GM13977 (cell line): ENCODE data around the gene GGT5.
"Not testable (repeated sequence)": the region's sequence is repeated elsewhere in the genome, so short reads cannot be mapped to it uniquely, and the experiment has no call there.

ENCODE experiments used
- DNase-seq: peaks from one replicate; pipeline ENCODE4 v3.0.0; 2012; ENCODE audit warnings: low spot score
- in situ Hi-C: fragments of 300-500 bp; cut with MboI; formaldehyde crosslinking; loops from one replicate; pipeline ENCODE4 v1.12.0; 2022; ENCODE audit warnings: low sequenced_read_pairs, low pct_unique_long_range_greater_than_20kb, mixed read lengths, inconsistent platforms; ENCODE audit not compliant: unreplicated experiment
- TF ChIP-seq, protein P1 (sequence below): IDR thresholded peaks from 2 replicates; pipeline ENCODE4 v1.5.1; 2012; ENCODE audit warnings: mild to moderate bottlenecking, control low read depth; ENCODE audit not compliant: insufficient read depth; ENCODE audit errors: extremely low read depth, missing control alignments

Gene GGT5

DNA sequence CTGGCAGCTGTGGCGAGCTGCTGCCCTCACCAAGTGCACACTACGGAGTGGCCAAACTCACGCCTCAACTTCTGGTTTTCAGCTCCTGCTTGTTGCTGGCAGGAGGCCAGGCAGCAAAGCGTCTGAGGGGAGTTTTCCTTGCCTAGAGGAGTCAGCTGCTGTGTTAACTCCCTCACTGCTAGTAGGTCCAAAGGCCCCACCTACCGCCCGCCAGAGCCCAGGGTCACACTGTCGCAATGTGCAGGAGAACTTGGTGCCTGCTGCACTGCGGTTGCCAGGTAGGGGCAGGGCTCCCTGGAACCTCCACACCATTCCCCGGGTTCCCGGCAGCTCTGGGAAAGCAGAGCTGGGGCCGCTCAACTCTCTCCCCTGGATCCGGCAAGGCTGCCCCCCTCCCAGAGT, at the start of gene GGT5:
TSS of gene GGT5 (minus strand) at position 53 of the 402 bp plus-strand sequence. CDS start 357 bp downstream, outside the sequence.
- in situ Hi-C loops, DNase-seq: not testable (repeated sequence)

- in situ Hi-C loops, DNase-seq: not testable (repeated sequence)
Observed at GRCh38 chr22:24292202-24292830, 47.4 kb upstream of the GGT5 start.

- in situ Hi-C loops = no loop called here
- TF ChIP-seq, protein P1, sequence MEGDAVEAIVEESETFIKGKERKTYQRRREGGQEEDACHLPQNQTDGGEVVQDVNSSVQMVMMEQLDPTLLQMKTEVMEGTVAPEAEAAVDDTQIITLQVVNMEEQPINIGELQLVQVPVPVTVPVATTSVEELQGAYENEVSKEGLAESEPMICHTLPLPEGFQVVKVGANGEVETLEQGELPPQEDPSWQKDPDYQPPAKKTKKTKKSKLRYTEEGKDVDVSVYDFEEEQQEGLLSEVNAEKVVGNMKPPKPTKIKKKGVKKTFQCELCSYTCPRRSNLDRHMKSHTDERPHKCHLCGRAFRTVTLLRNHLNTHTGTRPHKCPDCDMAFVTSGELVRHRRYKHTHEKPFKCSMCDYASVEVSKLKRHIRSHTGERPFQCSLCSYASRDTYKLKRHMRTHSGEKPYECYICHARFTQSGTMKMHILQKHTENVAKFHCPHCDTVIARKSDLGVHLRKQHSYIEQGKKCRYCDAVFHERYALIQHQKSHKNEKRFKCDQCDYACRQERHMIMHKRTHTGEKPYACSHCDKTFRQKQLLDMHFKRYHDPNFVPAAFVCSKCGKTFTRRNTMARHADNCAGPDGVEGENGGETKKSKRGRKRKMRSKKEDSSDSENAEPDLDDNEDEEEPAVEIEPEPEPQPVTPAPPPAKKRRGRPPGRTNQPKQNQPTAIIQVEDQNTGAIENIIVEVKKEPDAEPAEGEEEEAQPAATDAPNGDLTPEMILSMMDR = no peak
- no peak for DNase-seq
Observed at GRCh38 chr22:24291515-24292201, 46.8 kb upstream of the GGT5 start.

DNA sequence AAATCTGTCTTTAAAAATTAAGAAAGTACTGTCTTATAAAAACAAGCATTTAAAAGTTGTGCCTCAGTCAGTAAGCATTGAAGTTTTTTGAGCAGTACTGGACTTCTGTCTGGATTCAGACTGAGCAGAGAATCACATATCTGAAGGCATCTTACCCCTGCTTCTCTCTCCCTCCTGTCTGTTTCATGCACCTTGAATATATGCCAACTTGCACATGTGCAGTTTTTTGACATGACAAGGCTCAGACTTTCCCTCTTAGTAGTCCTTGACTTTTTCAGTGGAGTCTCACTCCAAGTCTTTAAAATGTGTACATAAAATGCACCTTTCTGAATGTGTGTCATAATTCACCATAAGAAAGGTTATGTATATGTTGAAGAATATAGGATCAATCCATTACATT, 45.6 kb upstream of the GGT5 start:
- in situ Hi-C loops = no loop called here
- DNase-seq = no peak
- TF ChIP-seq, protein P1 = no peak

DNA sequence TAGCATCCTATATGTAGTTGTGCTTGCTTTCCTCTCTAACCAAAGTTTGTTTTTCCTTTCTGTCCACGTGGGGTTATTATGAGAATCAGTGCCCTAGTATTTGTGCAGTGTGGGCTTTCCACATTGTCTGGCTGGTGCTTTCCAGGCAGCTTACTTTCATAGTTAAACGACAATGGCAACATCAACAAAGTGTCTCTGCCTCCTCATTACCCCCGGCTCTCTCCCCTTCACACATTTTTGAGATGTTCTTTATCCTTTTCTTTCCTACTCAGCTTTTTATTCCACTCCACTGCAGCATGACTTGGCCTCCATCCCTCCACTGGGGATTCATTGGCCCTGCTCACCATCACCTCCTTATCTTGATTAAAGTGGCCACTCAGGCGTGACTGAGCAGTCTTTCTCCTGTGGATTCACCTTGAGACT, 44.9 kb upstream of the GGT5 start:
- no peak for DNase-seq
- TF ChIP-seq, protein P1 = no peak
- in situ Hi-C loops = no loop called here

- TF ChIP-seq, protein P1 = no peak
- DNase-seq = no peak
- in situ Hi-C loops = no loop called here
Observed at GRCh38 chr22:24289114-24289513, 44.2 kb upstream of the GGT5 start.

DNA sequence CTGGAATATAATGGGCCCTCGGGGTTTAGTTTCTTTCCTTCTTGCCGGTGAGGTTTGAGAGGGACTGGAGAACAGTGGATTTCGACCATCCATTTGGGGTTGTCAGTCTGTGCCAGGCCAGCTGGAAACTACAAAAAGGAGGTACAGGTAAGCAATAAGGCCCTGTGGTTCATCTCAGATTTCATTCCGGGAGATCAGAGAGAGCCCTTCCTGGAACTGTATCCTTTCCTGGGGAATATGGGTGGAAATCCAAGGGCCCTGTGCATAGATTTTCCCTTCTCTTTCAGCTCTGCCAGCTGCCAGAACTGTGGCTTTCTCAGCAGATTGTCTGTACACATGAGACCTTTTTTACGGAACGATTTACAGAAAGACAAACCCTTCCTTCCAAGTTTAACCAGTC, 42.9 kb upstream of the GGT5 start:
- DNase-seq, in situ Hi-C loops: not testable (repeated sequence)

DNA sequence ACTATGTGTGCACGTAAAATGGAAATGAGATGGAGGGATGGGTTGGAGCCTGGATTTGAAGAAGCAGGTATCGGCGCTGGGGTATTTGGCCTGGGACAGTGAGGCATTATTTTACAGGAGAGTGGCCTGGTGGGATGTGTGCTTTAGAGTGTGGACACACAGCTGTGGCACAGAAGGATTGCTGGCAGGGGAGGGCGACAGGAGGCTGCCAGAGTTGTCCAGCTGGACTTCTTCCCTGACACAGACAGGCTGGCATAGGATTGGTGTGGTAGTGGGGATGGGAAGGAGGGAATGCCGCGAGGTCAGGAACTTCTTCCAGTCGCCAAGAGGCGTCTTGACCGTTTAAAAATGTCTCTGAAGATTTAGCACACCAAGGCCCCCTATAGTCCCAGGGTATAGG, 42.3 kb upstream of the GGT5 start:
- in situ Hi-C loops, DNase-seq: not testable (repeated sequence)

DNA sequence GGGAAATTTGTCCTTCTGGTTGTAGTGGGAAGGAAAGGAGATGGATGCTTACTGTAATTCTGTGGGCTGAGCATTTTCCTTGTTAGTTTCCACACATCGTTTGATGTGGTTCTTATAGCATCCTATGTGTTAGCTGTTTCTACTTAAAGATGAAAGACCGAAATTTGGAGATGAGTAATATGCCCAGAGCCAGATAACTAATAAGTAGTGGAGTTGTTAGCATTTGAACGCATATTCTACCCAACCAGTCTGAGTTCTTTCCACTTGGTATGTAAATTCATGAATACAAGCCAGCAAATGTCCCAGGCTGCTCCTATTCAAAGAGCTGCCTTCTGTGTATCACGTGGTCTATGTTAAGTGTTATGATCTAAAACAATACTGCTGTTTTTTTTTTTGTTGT, 40.4 kb upstream of the GGT5 start:
- TF ChIP-seq, protein P1 = no peak
- in situ Hi-C loops = no loop called here
- DNase-seq = no peak
